Omental fat pad (tissue), 4 donors: ENCODE measurements around the gene LYPD6B. TPM values are rescaled to one million over a fixed set of nuclear protein-coding genes. Genes with fewer than 3 reads are reported as not detected.

Experiments
- ATAC-seq: fragments of 150-250 bp; one replicate; pipeline ENCODE4 v1.9.1; 2016; ENCODE audit warnings: mild to moderate bottlenecking, moderate library complexity; ENCODE audit not compliant: low FRiP score
- DNase-seq: peaks from one replicate; pipeline ENCODE4 v3.0.0-alpha.2; 2019; ENCODE audit warnings: low spot score
- total RNA-seq, 4 donors: library from RNA; depleted of rRNA; stranded (reverse); fragments of >200 nt; gene quantifications; one replicate each; pipeline ENCODE4 v1.1.0, GENCODE V29; 2016
- TF ChIP-seq, protein P1 (sequence below), 3 donors: fragments of 450-650 bp; IDR thresholded peaks; one replicate each; pipeline ENCODE4 v1.5.1; 2016 to 2017; ENCODE audit warnings: antibody characterized with exemption in 3 of 3, mild to moderate bottlenecking in 3 of 3, moderate library complexity in 2 of 3

LYPD6B gene
- total RNA-seq, 4 donors from 2014 or later, result 0.50 to 0.65 TPM; not detected in 2

DNA sequence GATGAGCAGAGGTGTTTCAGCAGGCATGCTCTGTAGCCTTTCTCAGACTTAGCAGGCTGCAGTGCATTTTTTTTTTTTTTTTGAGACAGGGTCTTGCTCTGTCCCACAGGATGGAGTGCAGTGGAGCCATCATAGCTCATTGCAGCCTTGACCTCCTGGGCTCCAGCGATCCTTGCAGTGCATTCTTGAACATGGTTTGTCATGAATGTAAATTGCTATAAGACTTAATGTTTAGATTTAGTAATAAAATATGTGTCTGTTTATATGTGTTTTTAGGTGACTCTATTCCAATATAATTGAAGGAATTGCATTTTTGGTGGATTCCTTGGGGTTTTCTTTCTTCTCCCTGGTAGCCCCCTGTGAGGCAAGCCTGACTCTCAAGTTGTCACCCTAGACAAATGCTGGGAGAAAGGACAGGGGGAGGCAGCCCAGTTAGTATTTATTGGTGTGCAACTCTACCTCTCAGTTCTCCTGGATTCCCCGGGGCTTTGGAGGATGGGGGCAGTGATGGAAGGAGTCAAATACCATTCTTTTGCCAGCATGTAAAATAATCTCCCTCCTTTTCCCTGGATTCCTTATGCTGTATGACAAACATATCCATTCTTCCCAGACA lies 22.7 kb downstream of the LYPD6B start:
- no peak for DNase-seq
- TF ChIP-seq, protein P1, sequence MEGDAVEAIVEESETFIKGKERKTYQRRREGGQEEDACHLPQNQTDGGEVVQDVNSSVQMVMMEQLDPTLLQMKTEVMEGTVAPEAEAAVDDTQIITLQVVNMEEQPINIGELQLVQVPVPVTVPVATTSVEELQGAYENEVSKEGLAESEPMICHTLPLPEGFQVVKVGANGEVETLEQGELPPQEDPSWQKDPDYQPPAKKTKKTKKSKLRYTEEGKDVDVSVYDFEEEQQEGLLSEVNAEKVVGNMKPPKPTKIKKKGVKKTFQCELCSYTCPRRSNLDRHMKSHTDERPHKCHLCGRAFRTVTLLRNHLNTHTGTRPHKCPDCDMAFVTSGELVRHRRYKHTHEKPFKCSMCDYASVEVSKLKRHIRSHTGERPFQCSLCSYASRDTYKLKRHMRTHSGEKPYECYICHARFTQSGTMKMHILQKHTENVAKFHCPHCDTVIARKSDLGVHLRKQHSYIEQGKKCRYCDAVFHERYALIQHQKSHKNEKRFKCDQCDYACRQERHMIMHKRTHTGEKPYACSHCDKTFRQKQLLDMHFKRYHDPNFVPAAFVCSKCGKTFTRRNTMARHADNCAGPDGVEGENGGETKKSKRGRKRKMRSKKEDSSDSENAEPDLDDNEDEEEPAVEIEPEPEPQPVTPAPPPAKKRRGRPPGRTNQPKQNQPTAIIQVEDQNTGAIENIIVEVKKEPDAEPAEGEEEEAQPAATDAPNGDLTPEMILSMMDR (IDR thresholded peaks at IDR 0.05), result no peak
- no peak for ATAC-seq

DNA sequence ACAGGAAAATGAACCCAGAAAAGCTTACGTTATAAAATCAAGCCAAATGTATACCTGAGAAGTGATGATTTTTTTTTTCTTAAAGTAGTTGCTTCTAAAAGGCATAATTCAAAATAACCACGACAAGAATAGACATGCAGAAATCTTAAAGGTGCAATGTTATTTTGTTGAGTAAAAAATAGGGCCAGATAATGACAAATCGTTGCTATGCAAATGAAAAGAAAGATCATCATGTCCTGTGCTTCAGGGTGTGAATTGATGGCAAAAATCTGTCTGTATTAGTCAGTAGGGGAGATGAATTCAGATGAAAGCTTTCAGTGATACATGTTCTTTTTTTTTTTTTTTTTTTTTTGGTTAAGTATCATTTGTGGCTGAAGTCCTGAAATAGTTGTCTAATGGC lies 24.0 kb downstream of the LYPD6B start:
- ATAC-seq (no peak), DNase-seq (no peak)
- TF ChIP-seq, protein P1 (IDR thresholded peaks at IDR 0.05), result no peak

DNA sequence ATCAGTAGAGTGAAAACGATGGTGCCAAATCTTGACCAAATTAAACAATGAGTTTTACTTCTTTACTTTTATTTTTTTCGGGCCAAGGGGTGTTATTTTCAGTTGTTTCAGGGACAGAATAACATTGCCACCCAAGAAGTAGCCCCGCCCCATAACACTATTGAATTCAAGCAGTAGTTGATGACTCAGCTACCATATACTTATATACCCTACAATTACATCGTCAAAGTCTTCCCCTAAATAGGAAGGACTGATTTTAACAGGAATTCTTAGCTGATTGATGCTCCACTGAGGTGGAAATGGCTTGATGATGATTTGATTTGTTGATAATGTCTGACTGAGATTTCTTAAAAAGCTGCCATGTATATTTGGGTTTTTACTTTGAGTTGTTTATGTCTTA lies 24.7 kb downstream of the LYPD6B start:
- TF ChIP-seq, protein P1 (IDR thresholded peaks at IDR 0.05), result no peak
- DNase-seq (no peak), ATAC-seq (no peak)

DNA sequence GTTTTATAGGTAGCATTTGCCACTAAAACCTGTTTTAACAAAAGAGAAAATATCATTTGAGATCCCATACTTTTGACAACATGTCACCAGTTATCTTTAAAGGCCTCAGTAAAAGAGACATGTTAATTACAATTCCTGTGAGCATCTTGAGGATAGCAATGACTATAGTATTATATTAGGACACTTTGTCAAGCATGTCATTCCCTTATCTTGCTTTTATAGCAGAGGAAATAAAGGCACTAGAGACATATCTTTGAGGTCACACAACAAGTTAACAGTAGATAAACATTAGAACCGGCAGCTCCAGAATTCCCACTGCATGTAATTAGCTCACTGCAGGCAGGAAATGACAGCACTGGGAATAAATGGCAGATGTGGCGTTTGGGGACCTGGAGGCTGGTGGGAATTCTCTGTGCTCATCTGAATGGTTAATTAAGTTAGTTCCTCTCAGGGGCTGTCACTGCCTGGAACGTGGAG lies 25.9 kb downstream of the LYPD6B start:
- ATAC-seq (no peak), DNase-seq (no peak)
- TF ChIP-seq, protein P1 (IDR thresholded peaks at IDR 0.05), result no peak

DNA sequence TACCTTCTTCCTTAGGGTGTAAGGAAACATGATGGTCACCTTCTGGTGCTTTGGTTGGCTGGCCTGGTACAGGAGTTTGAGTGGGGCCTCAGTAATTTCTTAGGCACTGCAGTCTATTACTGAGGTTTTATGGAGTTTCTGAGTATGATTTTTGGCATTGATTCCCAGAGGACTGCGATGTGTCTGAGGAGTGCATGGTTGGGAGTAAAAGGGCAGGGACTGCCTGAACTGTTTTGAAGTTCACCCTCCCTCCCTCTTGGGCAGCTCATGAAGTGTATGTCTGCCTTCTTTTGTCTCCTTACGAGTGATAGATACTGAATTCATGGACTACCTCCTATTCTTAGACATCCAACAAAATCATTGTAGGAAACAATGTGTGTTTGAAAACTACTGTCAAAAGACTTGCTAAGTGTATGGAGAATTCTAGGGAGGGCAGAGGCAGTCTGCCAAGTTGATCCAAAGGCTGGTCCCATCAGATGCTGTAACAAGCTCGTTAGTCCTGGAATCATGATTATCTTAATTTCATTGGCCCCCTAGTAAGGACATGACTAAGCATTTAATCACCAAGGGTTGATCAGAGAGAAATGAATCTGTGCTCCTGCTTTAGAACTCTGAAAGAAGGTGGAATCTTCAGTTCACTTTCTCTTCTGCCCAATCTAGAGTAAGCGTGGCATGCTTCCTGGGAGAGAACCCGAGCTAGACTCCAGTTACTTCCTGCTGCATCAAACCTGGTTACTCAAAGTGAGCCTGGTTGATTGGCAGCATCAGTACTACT lies 26.5 kb downstream of the LYPD6B start:
- no peak for ATAC-seq
- TF ChIP-seq, protein P1 (IDR thresholded peaks at IDR 0.05), result no peak
- DNase-seq, result no peak

DNA sequence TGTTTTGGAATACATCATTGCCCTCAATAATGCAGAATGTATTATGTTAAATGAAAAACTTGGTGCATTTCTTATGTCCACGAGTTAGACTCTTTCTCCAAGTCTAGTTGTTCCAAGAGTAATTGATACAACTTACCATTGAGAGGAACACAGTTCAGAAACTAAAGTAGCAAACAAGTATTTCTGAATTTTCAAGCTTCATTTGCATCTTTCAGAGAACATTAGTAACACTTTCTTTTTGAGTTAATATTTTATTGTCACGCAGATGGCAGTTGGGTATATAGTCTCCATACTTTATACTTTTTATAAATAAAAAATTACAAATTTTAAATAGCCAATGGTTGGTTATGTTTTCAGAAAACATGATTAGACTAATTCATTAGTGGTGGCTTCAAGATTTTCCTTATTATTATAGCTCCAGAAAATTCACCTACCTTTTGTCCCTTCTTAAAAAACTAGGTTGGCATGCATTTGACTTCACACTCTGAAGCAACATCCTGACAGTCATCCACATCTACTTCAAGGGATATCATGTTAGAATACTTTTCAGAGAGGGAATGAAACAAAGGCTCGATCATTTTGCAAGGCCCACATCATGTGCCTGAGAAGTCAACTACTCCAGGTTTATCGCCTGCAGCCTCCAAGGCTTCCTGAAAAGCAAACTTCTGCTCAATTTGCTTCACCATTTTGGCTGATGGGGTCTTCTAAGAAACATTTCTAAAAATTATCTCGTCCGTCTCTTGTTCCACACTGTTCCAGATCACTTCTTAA lies 29.9 kb downstream of the LYPD6B start:
- TF ChIP-seq, protein P1 (IDR thresholded peaks at IDR 0.05), result no peak
- no peak for DNase-seq
- ATAC-seq, result no peak
